Neural cell (in vitro differentiated cells): ENCODE data around the gene IREB2. TPM values are rescaled to one million over a fixed set of nuclear protein-coding genes. Genes with fewer than 3 reads are reported as not detected.

Experiments used
- H2AFZ ChIP-seq: fragments of 200-600, 300-800 bp; sonication (generic), shearing (Covaris generic); 2 replicates; pipeline ENCODE4 v1.6.0; 2014; ENCODE audit warnings: low read depth, mild to moderate bottlenecking, antibody characterized with exemption, low read length, moderate library complexity
- H3F3A ChIP-seq: fragments of 200-600 bp; shearing (Covaris generic); 2 replicates; pipeline ENCODE4 v1.6.1; 2016; ENCODE audit warnings: mild to moderate bottlenecking, moderate library complexity, mixed read lengths, antibody characterized with exemption, low read length; ENCODE audit not compliant: insufficient read depth, poor library complexity, severe bottlenecking
- H3K27ac ChIP-seq: fragments of 200-600, 300-800 bp; sonication (generic), shearing (Covaris generic); 2 replicates; pipeline ENCODE4 v1.5.1; 2014; ENCODE audit warnings: mild to moderate bottlenecking, low read length, moderate library complexity
- H3K27me3 ChIP-seq: fragments of 300-800, 200-600 bp; sonication (generic), shearing (Covaris generic); 2 replicates; pipeline ENCODE4 v1.6.0; 2014; ENCODE audit warnings: mild to moderate bottlenecking, low read depth, low read length, moderate library complexity; ENCODE audit not compliant: insufficient read depth
- H3K36me3 ChIP-seq: fragments of 300-800, 200-600 bp; sonication (generic), shearing (Covaris generic); 2 replicates; pipeline ENCODE4 v1.5.1; 2014; ENCODE audit warnings: mild to moderate bottlenecking, antibody characterized with exemption, low read length, moderate library complexity; ENCODE audit not compliant: insufficient read depth
- H3K4me2 ChIP-seq: fragments of 300-800, 200-600 bp; sonication (generic), shearing (Covaris generic); 2 replicates; pipeline ENCODE4 v1.6.0; 2014; ENCODE audit warnings: mild to moderate bottlenecking, low read length
- H3K4me3 ChIP-seq: fragments of 300-800, 200-600 bp; sonication (generic), shearing (Covaris generic); 2 replicates; pipeline ENCODE4 v1.5.1; 2014; ENCODE audit warnings: mild to moderate bottlenecking, low read length, moderate library complexity
- H3K79me2 ChIP-seq: fragments of 200-600 bp; shearing (Covaris generic); replicated peaks from 2 replicates; pipeline ENCODE4 v1.6.0; 2014; ENCODE audit warnings: mild to moderate bottlenecking, low read length, moderate library complexity; ENCODE audit not compliant: insufficient read depth
- H3K9ac ChIP-seq: fragments of 300-800, 200-600 bp; sonication (generic), shearing (Covaris generic); 2 replicates; pipeline ENCODE4 v1.6.1; 2016; ENCODE audit warnings: mild to moderate bottlenecking, low read length, mixed read lengths
- H3K9me2 ChIP-seq: fragments of 200-600 bp; shearing (Covaris generic); 2 replicates; pipeline ENCODE4 v1.6.1; 2016; ENCODE audit warnings: mild to moderate bottlenecking, low read length, mixed read lengths; ENCODE audit not compliant: insufficient read depth
- H3K9me3 ChIP-seq: fragments of 200-600, 300-800 bp; sonication (generic), shearing (Covaris generic); 2 replicates; pipeline ENCODE4 v1.6.1; 2016; ENCODE audit warnings: mild to moderate bottlenecking, mixed run types, low read length, moderate library complexity, mixed read lengths
- H4K20me1 ChIP-seq: fragments of 200-600 bp; shearing (Covaris generic); 2 replicates; pipeline ENCODE4 v1.6.1; 2016; ENCODE audit warnings: mild to moderate bottlenecking, mixed run types; ENCODE audit not compliant: insufficient read depth
- EP300 ChIP-seq: fragments of 450-650 bp; conservative IDR thresholded peaks from 2 replicates; pipeline ENCODE4 v1.6.1; 2014; ENCODE audit warnings: antibody characterized with exemption, mild to moderate bottlenecking, moderate library complexity; ENCODE audit not compliant: poor library complexity, severe bottlenecking
- EZH2 ChIP-seq: fragments of 200-600, 300-800 bp; shearing (Covaris generic), sonication (generic); IDR thresholded peaks from 2 replicates; pipeline ENCODE4 v1.6.1; 2014; ENCODE audit warnings: antibody characterized with exemption, low read length, borderline replicate concordance, mild to moderate bottlenecking; ENCODE audit not compliant: insufficient read depth, poor library complexity, severe bottlenecking
- MXI1 ChIP-seq: fragments of 450-650 bp; conservative IDR thresholded peaks from 2 replicates; pipeline ENCODE4 v1.6.1; 2014; ENCODE audit warnings: antibody characterized with exemption, mild to moderate bottlenecking; ENCODE audit not compliant: poor library complexity, severe bottlenecking
- POLR2AphosphoS5 ChIP-seq: IDR thresholded peaks from 2 replicates; pipeline ENCODE4 v1.6.1; 2012
- RAD21 ChIP-seq: fragments of 450-650 bp; conservative IDR thresholded peaks from 2 replicates; pipeline ENCODE4 v1.6.1; 2014; ENCODE audit warnings: antibody characterized with exemption, mild to moderate bottlenecking, moderate library complexity
- SMC3 ChIP-seq: fragments of 450-650 bp; conservative IDR thresholded peaks from 2 replicates; pipeline ENCODE4 v1.6.1; 2014; ENCODE audit warnings: antibody characterized with exemption, mild to moderate bottlenecking, moderate library complexity; ENCODE audit not compliant: poor library complexity
- TAF1 ChIP-seq: IDR thresholded peaks from 2 replicates; pipeline ENCODE4 v1.6.1; 2012; ENCODE audit warnings: low read depth
- polyA plus RNA-seq: library from polyadenylated mRNA; depleted of rRNA; stranded (reverse); fragments of >200 nt; gene quantifications from 2 replicates; pipeline ENCODE4 v1.2.3, GENCODE V29; 2014
- TF ChIP-seq, protein P1 (sequence below): IDR thresholded peaks from 2 replicates; pipeline ENCODE4 v1.6.1; 2012; ENCODE audit warnings: borderline replicate concordance
- TF ChIP-seq, protein P2 (sequence below): fragments of 450-650 bp; IDR thresholded peaks from 2 replicates; pipeline ENCODE4 v1.5.1; 2014; ENCODE audit warnings: antibody characterized with exemption, mild to moderate bottlenecking, moderate library complexity; ENCODE audit not compliant: poor library complexity, severe bottlenecking

IREB2 gene
- polyA plus RNA-seq, 1 donor from 2014 or later = 45.5 TPM

DNA sequence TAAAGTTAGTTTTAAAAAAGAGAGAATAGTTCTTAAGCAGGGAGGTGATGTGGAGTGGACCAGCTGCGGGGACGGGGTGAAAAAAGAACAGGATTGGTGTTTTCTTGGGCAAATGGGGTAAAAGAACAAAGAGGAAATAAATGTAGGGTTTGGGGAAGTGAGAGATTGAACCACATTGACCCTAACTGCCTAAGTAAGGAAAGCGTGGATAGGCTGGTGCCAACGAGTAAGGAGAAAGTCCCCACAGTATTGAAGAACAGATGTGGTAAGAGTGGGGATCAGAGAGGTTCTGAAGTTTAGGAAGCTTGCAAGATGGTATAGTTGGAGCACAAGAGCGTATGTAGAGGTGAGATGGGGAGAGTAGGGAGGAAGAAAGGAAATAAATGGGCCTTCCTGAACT, 17.0 kb downstream of the IREB2 start:
- no peaks in the 10 kb centered on the region for H3K27me3 ChIP-seq
- no peak overlapping the region for H3K27ac ChIP-seq
- no peak overlapping the region for H3K4me3 ChIP-seq
- no peak overlapping the region for H2AFZ ChIP-seq
- H3K4me2 ChIP-seq = no peak overlapping the region
- TF ChIP-seq TAF1 (no peak), EZH2 (no peak)
- H3K36me3 ChIP-seq = no peaks in the 10 kb centered on the region
- no peaks in the 10 kb centered on the region for H3F3A ChIP-seq
- H3K9me3 ChIP-seq = no peaks in the 10 kb centered on the region
- H4K20me1 ChIP-seq = no peaks in the 10 kb centered on the region
- H3K9me2 ChIP-seq = no peaks in the 10 kb centered on the region
- H3K9ac ChIP-seq = no peak overlapping the region
- H3K79me2 ChIP-seq = peaks cover 90% of the 10 kb centered on the region

DNA sequence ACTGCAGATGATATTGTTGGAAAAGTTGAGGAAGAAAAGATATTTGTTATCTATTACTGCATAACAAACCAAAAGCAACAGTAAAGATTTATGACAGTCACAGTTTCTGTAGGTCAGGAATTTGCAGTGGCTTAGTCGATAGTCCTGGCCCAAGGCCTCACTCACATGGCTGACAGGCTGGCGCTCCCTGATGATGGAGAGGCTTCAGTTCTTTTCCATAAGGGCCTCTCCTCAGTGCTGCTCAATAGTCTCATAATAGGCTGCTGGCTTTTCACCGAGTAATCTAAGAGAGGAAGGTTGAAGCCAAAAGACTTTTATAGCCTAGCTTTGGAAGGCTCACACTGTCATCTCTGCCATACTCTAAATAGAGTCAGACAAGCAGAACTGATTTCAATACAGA, 17.7 kb downstream of the IREB2 start:
- Histone ChIP-seq H3K4me2 (no peak overlapping the region), H3K27ac (no peak overlapping the region), H3K9ac (no peak overlapping the region), H3K4me3 (no peak overlapping the region), H3K9me3 (no peaks in the 10 kb centered on the region), H4K20me1 (no peaks in the 10 kb centered on the region), H2AFZ (no peak overlapping the region), H3K36me3 (peaks cover under 1% of the 10 kb centered on the region), H3K79me2 (peaks cover 85% of the 10 kb centered on the region), H3F3A (no peaks in the 10 kb centered on the region), H3K9me2 (no peaks in the 10 kb centered on the region), H3K27me3 (no peaks in the 10 kb centered on the region)
- TF ChIP-seq SMC3 = no peak
- TF ChIP-seq, protein P1, sequence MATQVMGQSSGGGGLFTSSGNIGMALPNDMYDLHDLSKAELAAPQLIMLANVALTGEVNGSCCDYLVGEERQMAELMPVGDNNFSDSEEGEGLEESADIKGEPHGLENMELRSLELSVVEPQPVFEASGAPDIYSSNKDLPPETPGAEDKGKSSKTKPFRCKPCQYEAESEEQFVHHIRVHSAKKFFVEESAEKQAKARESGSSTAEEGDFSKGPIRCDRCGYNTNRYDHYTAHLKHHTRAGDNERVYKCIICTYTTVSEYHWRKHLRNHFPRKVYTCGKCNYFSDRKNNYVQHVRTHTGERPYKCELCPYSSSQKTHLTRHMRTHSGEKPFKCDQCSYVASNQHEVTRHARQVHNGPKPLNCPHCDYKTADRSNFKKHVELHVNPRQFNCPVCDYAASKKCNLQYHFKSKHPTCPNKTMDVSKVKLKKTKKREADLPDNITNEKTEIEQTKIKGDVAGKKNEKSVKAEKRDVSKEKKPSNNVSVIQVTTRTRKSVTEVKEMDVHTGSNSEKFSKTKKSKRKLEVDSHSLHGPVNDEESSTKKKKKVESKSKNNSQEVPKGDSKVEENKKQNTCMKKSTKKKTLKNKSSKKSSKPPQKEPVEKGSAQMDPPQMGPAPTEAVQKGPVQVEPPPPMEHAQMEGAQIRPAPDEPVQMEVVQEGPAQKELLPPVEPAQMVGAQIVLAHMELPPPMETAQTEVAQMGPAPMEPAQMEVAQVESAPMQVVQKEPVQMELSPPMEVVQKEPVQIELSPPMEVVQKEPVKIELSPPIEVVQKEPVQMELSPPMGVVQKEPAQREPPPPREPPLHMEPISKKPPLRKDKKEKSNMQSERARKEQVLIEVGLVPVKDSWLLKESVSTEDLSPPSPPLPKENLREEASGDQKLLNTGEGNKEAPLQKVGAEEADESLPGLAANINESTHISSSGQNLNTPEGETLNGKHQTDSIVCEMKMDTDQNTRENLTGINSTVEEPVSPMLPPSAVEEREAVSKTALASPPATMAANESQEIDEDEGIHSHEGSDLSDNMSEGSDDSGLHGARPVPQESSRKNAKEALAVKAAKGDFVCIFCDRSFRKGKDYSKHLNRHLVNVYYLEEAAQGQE = no peak
- no peak for TF ChIP-seq EP300
- TF ChIP-seq RAD21 = no peak
- TF ChIP-seq POLR2AphosphoS5 = no peak
- TF ChIP-seq, protein P2, sequence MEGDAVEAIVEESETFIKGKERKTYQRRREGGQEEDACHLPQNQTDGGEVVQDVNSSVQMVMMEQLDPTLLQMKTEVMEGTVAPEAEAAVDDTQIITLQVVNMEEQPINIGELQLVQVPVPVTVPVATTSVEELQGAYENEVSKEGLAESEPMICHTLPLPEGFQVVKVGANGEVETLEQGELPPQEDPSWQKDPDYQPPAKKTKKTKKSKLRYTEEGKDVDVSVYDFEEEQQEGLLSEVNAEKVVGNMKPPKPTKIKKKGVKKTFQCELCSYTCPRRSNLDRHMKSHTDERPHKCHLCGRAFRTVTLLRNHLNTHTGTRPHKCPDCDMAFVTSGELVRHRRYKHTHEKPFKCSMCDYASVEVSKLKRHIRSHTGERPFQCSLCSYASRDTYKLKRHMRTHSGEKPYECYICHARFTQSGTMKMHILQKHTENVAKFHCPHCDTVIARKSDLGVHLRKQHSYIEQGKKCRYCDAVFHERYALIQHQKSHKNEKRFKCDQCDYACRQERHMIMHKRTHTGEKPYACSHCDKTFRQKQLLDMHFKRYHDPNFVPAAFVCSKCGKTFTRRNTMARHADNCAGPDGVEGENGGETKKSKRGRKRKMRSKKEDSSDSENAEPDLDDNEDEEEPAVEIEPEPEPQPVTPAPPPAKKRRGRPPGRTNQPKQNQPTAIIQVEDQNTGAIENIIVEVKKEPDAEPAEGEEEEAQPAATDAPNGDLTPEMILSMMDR = no peak
- no peak for TF ChIP-seq EZH2
- TF ChIP-seq TAF1 = no peak

DNA sequence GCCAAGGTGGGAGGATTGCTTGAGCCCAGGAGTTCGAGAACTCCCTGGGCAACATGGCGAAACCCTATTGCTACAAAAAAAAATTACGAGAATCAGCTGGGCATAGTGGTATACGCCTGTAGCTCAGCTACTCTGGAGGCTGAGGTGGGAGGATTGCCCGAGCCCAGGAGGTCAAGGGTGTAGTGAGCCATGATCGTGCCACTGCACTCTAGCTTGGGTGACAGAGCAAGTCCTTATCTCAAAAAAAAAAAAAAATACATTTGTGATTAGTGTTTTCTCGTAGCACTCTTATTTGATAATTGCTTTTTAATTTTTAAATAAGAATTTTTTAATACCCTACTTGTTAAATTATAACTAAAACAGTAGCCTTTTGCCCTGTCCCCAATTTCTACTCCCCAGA, 18.4 kb downstream of the IREB2 start:
- TF ChIP-seq MXI1 = no peak
- no peak for TF ChIP-seq POLR2AphosphoS5
- no peak for TF ChIP-seq RAD21

More for the DNA sequence above, 18.4 kb downstream of the IREB2 start:
- Histone ChIP-seq H3K27ac (no peak overlapping the region), H3K4me2 (no peak overlapping the region), H3K79me2 (peaks cover 88% of the 10 kb centered on the region), H3K36me3 (peaks cover 6% of the 10 kb centered on the region), H3K9me2 (no peaks in the 10 kb centered on the region), H3K9me3 (no peaks in the 10 kb centered on the region), H2AFZ (no peak overlapping the region), H3F3A (no peaks in the 10 kb centered on the region), H4K20me1 (no peaks in the 10 kb centered on the region), H3K9ac (no peak overlapping the region), H3K4me3 (no peak overlapping the region), H3K27me3 (no peaks in the 10 kb centered on the region)
